H1 (cell line): ENCODE data around the gene ANXA7. TPM values are rescaled to one million over a fixed set of nuclear protein-coding genes. Genes with fewer than 3 reads are reported as not detected.

Experiments used
- CTCF ChIA-PET: fragments of 300-600 bp; sonication (Branson Sonifier 250); formaldehyde crosslinking; loops from one replicate; lab custom pipeline; 2021; ENCODE audit not compliant: partially characterized antibody; lab: Charles Lee
- POLR2A ChIA-PET: fragments of 300-600 bp; sonication (Branson Sonifier 250); formaldehyde crosslinking; loops from one replicate; lab custom pipeline; 2021; ENCODE audit warnings: inconsistent platforms; ENCODE audit not compliant: partially characterized antibody; lab: Charles Lee
- DNase-seq, 2 experiments: peaks; one replicate each; pipeline versions ENCODE4 v3.0.0 to v3.0.0-alpha.2; 2010 to 2022; ENCODE audit warnings: low spot score in 2 of 2, low read depth in 1 of 2, mixed read lengths in 1 of 2
- FAIRE-seq: peaks from 2 replicates; lab custom pipeline; 2011; peaks lifted over from hg19 to GRCh38; lab: Jason Lieb, UNC
- H2AFZ ChIP-seq: 2 replicates; pipeline ENCODE4 v1.8.1; 2012; ENCODE audit warnings: low read length, inconsistent platforms
- H2AK5ac ChIP-seq: 2 replicates; pipeline ENCODE4 v1.6.1; 2013; ENCODE audit warnings: low read depth, low read length
- H2BK120ac ChIP-seq: replicated peaks from 2 replicates; pipeline ENCODE3; 2013; ENCODE audit warnings: low read depth, low read length, inconsistent platforms
- H2BK12ac ChIP-seq: 2 replicates; pipeline ENCODE4 v1.6.1; 2013; ENCODE audit warnings: low read depth, low read length
- H2BK15ac ChIP-seq: 2 replicates; pipeline ENCODE4 v1.6.1; 2013; ENCODE audit warnings: low read length
- H2BK20ac ChIP-seq: 2 replicates; pipeline ENCODE4 v1.6.1; 2013; ENCODE audit warnings: low read length
- H2BK5ac ChIP-seq: 2 replicates; pipeline ENCODE4 v1.6.1; 2013; ENCODE audit warnings: low read depth, low read length
- H3K14ac ChIP-seq: 2 replicates; pipeline ENCODE4 v1.6.1; 2013; ENCODE audit warnings: inconsistent platforms; ENCODE audit not compliant: insufficient read length
- H3K18ac ChIP-seq: 2 replicates; pipeline ENCODE4 v1.6.1; 2013; ENCODE audit warnings: low read length; ENCODE audit errors: extremely low read depth
- H3K23ac ChIP-seq: 2 replicates; pipeline ENCODE4 v1.6.1; 2013; ENCODE audit warnings: inconsistent platforms; ENCODE audit not compliant: insufficient read length
- H3K23me2 ChIP-seq: 2 replicates; pipeline ENCODE4 v1.6.1; 2013; ENCODE audit warnings: low read depth, low read length
- H3K27ac ChIP-seq: 2 replicates; pipeline ENCODE4 v1.6.1; 2011; ENCODE audit warnings: low read depth, low read length, inconsistent platforms
- H3K27me3 ChIP-seq, 4 experiments: replicated peaks in 1 of 4; 1 replicate in 1 of 4; 2 replicates in 3 of 4; pipeline versions ENCODE4 v1.6.1 to v1.8.1; 2011 to 2013; ENCODE audit warnings: low read length in 3 of 4, mild to moderate bottlenecking in 3 of 4, inconsistent platforms in 2 of 4, mixed read lengths in 2 of 4, moderate library complexity in 1 of 4; ENCODE audit not compliant: control insufficient read depth in 3 of 4, insufficient read depth in 3 of 4; ENCODE audit errors: extremely low read depth in 1 of 4
- H3K36me3 ChIP-seq, 4 experiments: 2 replicates each; pipeline versions ENCODE4 v1.6.1 to v1.8.1; 2011 to 2013; ENCODE audit warnings: mild to moderate bottlenecking in 4 of 4, low read length in 3 of 4, moderate library complexity in 2 of 4, control low read depth in 1 of 4, inconsistent platforms in 1 of 4; ENCODE audit not compliant: insufficient read depth in 4 of 4, control insufficient read depth in 2 of 4
- H3K4ac ChIP-seq: replicated peaks from 2 replicates; pipeline ENCODE3; 2013; ENCODE audit warnings: low read length, low read depth, mixed read lengths, inconsistent platforms; ENCODE audit not compliant: insufficient read length
- H3K4me1 ChIP-seq, 4 experiments: replicated peaks in 1 of 4; 1 replicate in 1 of 4; 2 replicates in 3 of 4; pipeline versions ENCODE4 v1.6.1 to v1.8.1; 2011 to 2013; ENCODE audit warnings: low read length in 3 of 4, inconsistent platforms in 2 of 4, mixed read lengths in 1 of 4; ENCODE audit not compliant: insufficient read depth in 4 of 4, control insufficient read depth in 3 of 4
- H3K4me2 ChIP-seq, 2 experiments: 2 replicates each; pipeline versions ENCODE4 v1.6.1 to v1.8.1; 2011 to 2013; ENCODE audit warnings: low read depth in 2 of 2, low read length in 2 of 2, control low read depth in 1 of 2, inconsistent platforms in 1 of 2, mild to moderate bottlenecking in 1 of 2; ENCODE audit not compliant: insufficient read depth in 1 of 2
- H3K4me3 ChIP-seq, 4 experiments: fragments of 200-600, 300-600 bp in 1 of 4; sonication (generic), shearing (Covaris generic), sonication (Bioruptor Twin) in 1 of 4; 2 replicates each; pipeline versions ENCODE4 v1.5.1 to v1.8.1; 2011 to 2016; ENCODE audit warnings: low read length in 4 of 4, low read depth in 3 of 4, control low read depth in 2 of 4, inconsistent platforms in 2 of 4, mild to moderate bottlenecking in 2 of 4, mixed read lengths in 1 of 4, moderate library complexity in 1 of 4; ENCODE audit not compliant: insufficient read depth in 2 of 4; ENCODE audit errors: extremely low read depth in 1 of 4
- H3K56ac ChIP-seq: replicated peaks from 2 replicates; pipeline ENCODE3; 2013; ENCODE audit warnings: low read depth, mild to moderate bottlenecking, mixed read lengths, low read length, inconsistent platforms; ENCODE audit not compliant: insufficient read length
- H3K79me1 ChIP-seq: 2 replicates; pipeline ENCODE4 v1.6.1; 2013; ENCODE audit warnings: low read depth, low read length, control low read depth
- H3K79me2 ChIP-seq, 2 experiments: 2 replicates each; pipeline versions ENCODE4 v1.6.1 to v1.8.1; 2012 to 2013; ENCODE audit warnings: low read length in 2 of 2, mild to moderate bottlenecking in 2 of 2, inconsistent platforms in 1 of 2; ENCODE audit not compliant: insufficient read depth in 2 of 2, control insufficient read depth in 1 of 2
- H3K9ac ChIP-seq, 4 experiments: replicated peaks in 1 of 4; 1 replicate in 1 of 4; 2 replicates in 3 of 4; pipeline versions ENCODE4 v1.6.1 to v1.8.1; 2011 to 2013; ENCODE audit warnings: low read depth in 3 of 4, low read length in 3 of 4, control low read depth in 2 of 4, mild to moderate bottlenecking in 2 of 4, moderate library complexity in 2 of 4, inconsistent platforms in 1 of 4; ENCODE audit errors: extremely low read depth in 1 of 4
- H3K9me3 ChIP-seq, 2 experiments: 2 replicates each; pipeline versions ENCODE4 v1.6.1 to v1.8.1; 2012 to 2013; ENCODE audit warnings: mild to moderate bottlenecking in 2 of 2, moderate library complexity in 2 of 2, control low read depth in 1 of 2, inconsistent platforms in 1 of 2, low read depth in 1 of 2, low read length in 1 of 2, mixed read lengths in 1 of 2; ENCODE audit not compliant: insufficient read depth in 2 of 2
- H4K20me1 ChIP-seq, 2 experiments: replicated peaks in 1 of 2; 2 replicates each; pipeline versions ENCODE3 to v1.8.1; 2011 to 2013; ENCODE audit warnings: inconsistent platforms in 2 of 2, low read length in 2 of 2, mild to moderate bottlenecking in 1 of 2; ENCODE audit not compliant: insufficient read depth in 2 of 2, control insufficient read depth in 1 of 2
- H4K5ac ChIP-seq: 2 replicates; pipeline ENCODE4 v1.6.1; 2013; ENCODE audit warnings: low read length, low read depth, mixed read lengths, inconsistent platforms; ENCODE audit not compliant: insufficient read length
- H4K8ac ChIP-seq: 2 replicates; pipeline ENCODE4 v1.8.0; 2013; ENCODE audit warnings: mild to moderate bottlenecking, moderate library complexity, low read length, inconsistent platforms; ENCODE audit not compliant: insufficient read depth; ENCODE audit errors: extremely low read depth
- H4K91ac ChIP-seq: replicated peaks from 2 replicates; pipeline ENCODE3; 2013; ENCODE audit warnings: low read length, mixed read lengths, inconsistent platforms; ENCODE audit not compliant: insufficient read length
- BCL11A ChIP-seq, 2 experiments: IDR thresholded peaks; one replicate each; pipeline ENCODE4 v1.6.1; 2011; ENCODE audit warnings: low read depth in 2 of 2, low read length in 2 of 2, mild to moderate bottlenecking in 2 of 2
- CEBPB ChIP-seq: IDR thresholded peaks from 2 replicates; pipeline ENCODE4 v1.6.1; 2012; ENCODE audit warnings: low read depth, low read length
- CHD2 ChIP-seq: IDR thresholded peaks from 2 replicates; pipeline ENCODE4 v1.6.1; 2012; ENCODE audit warnings: low read length, improper control_type of control experiment
- KDM1A ChIP-seq: fragments of 200-600, 300-600 bp; sonication (generic); IDR thresholded peaks from 2 replicates; pipeline ENCODE4 v1.7.1; 2016; ENCODE audit warnings: mild to moderate bottlenecking, low read length, borderline replicate concordance
- KDM5A ChIP-seq: fragments of 200-600 bp; IDR thresholded peaks from 2 replicates; pipeline ENCODE4 v1.7.1; 2012; ENCODE audit warnings: mild to moderate bottlenecking, low read length, inconsistent platforms, mixed read lengths
- MAFK ChIP-seq: IDR thresholded peaks from 2 replicates; pipeline ENCODE4 v1.6.1; 2012; ENCODE audit warnings: low read depth, mild to moderate bottlenecking, improper control_type of control experiment, low read length
- POLR2A ChIP-seq, 2 experiments: IDR thresholded peaks; 1 replicate in 1 of 2; 2 replicates in 1 of 2; pipeline ENCODE4 v1.6.1; 2011; ENCODE audit warnings: low read depth in 2 of 2, low read length in 2 of 2, mild to moderate bottlenecking in 2 of 2; ENCODE audit errors: control extremely low read depth in 1 of 2
- POU5F1 ChIP-seq: IDR thresholded peaks from 2 replicates; pipeline ENCODE4 v1.6.1; 2011; ENCODE audit warnings: low read depth, mild to moderate bottlenecking, low read length, moderate library complexity
- RNF2 ChIP-seq: fragments of 200-900, 300-1000 bp; sonication (generic); IDR thresholded peaks from 2 replicates; pipeline ENCODE4 v1.7.1; 2016; ENCODE audit warnings: borderline replicate concordance, low read depth, mild to moderate bottlenecking, antibody characterized with exemption, low read length; ENCODE audit not compliant: poor library complexity, severe bottlenecking; ENCODE audit errors: missing control alignments
- SAP30 ChIP-seq: fragments of 300-600 bp; sonication (generic); IDR thresholded peaks from 2 replicates; pipeline ENCODE4 v1.7.1; 2012; ENCODE audit warnings: low read length, moderate library complexity, mild to moderate bottlenecking, inconsistent platforms; ENCODE audit not compliant: insufficient read depth, insufficient replicate concordance
- SIRT6 ChIP-seq: IDR thresholded peaks from one replicate; pipeline ENCODE4 v1.7.1; 2012; ENCODE audit warnings: low read length, inconsistent platforms
- SIX5 ChIP-seq: IDR thresholded peaks from 2 replicates; pipeline ENCODE4 v1.6.1; 2011; ENCODE audit warnings: mild to moderate bottlenecking, low read depth, low read length
- SP2 ChIP-seq: IDR thresholded peaks from 2 replicates; pipeline ENCODE4 v1.6.1; 2012; ENCODE audit warnings: mild to moderate bottlenecking, low read length, inconsistent platforms
- SUZ12 ChIP-seq: fragments of 200-600 bp; sonication (generic); IDR thresholded peaks from 2 replicates; pipeline ENCODE4 v1.6.1; 2012; ENCODE audit warnings: mild to moderate bottlenecking, inconsistent platforms, low read length, moderate library complexity, mixed read lengths
- TBP ChIP-seq: IDR thresholded peaks from 2 replicates; pipeline ENCODE4 v1.6.1; 2011; ENCODE audit warnings: low read depth, low read length, improper control_type of control experiment
- WGBS, 2 experiments: shearing (Covaris generic) in 1 of 2; methylation state at CpG; one replicate each; pipeline versions ENCODE4 v1.1.6 to v1.1.7; 2013 to 2015; ENCODE audit warnings: low lambda C conversion rate in 2 of 2, mixed read lengths in 2 of 2, inconsistent platforms in 1 of 2, low coverage in 1 of 2, missing lambda C conversion rate in 1 of 2; ENCODE audit not compliant: insufficient replicate concordance in 2 of 2, insufficient coverage in 1 of 2, insufficient read length in 1 of 2; ENCODE audit errors: extremely low coverage in 1 of 2, missing lambda C conversion rate in 1 of 2; 5-methylcytosine and 5-hydroxymethylcytosine counted together
- polyA plus RNA-seq, 7 experiments: library from polyadenylated mRNA; depleted of rRNA in 3 of 7; stranded (reverse) in 5 of 7; unstranded in 2 of 7; fragments of >200 nt in 5 of 7; fragments of 200-250 nt in 2 of 7; gene quantifications; 1 replicate in 5 of 7; 2 replicates in 1 of 7; 4 replicates in 1 of 7; pipeline versions ENCODE4 v1.2.1 to v1.2.3, GENCODE V29; 2011 to 2013; ENCODE audit warnings: missing spikeins in 2 of 7, mixed read lengths in 2 of 7
- total RNA-seq: library from RNA; stranded (reverse); fragmentation: NEBNext Ultra II Directional; extraction: Animal tissue kit (Norgen Biotek cat#: 25700); gene quantifications from 2 replicates; pipeline ENCODE4 v1.2.1, GENCODE V29; 2021

The ANXA7 gene
- total and polyA plus RNA-seq, 2 of the 8 experiments (the other 6 are each of a cell fraction or from before 2014, with no cell fraction given): 37.1 to 63.6 TPM

- no peak overlapping the region for H4K8ac ChIP-seq
- CTCF ChIA-PET: no interaction called here
- no peak for TF ChIP-seq TBP
- TF ChIP-seq RNF2: no peak
- no peak for TF ChIP-seq SAP30
- no peak for TF ChIP-seq KDM5A
- no peak for TF ChIP-seq SIX5
- no peak for TF ChIP-seq CEBPB
- TF ChIP-seq SIRT6: no peak
- no peak for TF ChIP-seq SUZ12
- no peak for TF ChIP-seq KDM1A
- no peak for TF ChIP-seq POLR2A (IDR thresholded peaks at IDR 0.05; ENCODE audit: control extremely low read depth in 1 of 2, low read depth in 2 of 2, low read length in 2 of 2)
- no peak for TF ChIP-seq BCL11A (IDR thresholded peaks at IDR 0.05; ENCODE audit: low read depth in 2 of 2, low read length in 2 of 2)
- TF ChIP-seq SP2: no peak
- TF ChIP-seq POU5F1: no peak
- no peak for TF ChIP-seq CHD2
- TF ChIP-seq MAFK: no peak
Observed at GRCh38 chr10:73338801-73339368, 75.0 kb downstream of the ANXA7 start.

More at GRCh38 chr10:73338801-73339368, 75.0 kb downstream of the ANXA7 start:
- Histone ChIP-seq H4K5ac (no peak overlapping the region), H2BK120ac (no peak overlapping the region), H2BK15ac (no peak overlapping the region), H3K4ac (no peak overlapping the region), H3K4me3 (no peak overlapping the region), H2BK5ac (no peak overlapping the region), H3K56ac (no peak overlapping the region), H3K27ac (no peak overlapping the region), H3K79me2 (no peaks in the 10 kb centered on the region), H3K23ac (no peak overlapping the region), H3K4me1 (no peaks in the 10 kb centered on the region; a peak in 1 of 7 replicates), H3K27me3 (no peaks in the 10 kb centered on the region), H3K4me2 (no peak overlapping the region), H3K9me3 (no peaks in the 10 kb centered on the region), H3K36me3 (no peaks in the 10 kb centered on the region), H2BK12ac (no peak overlapping the region), H2BK20ac (no peak overlapping the region), H3K23me2 (no peaks in the 10 kb centered on the region), H3K18ac (no peak overlapping the region), H3K79me1 (no peaks in the 10 kb centered on the region), H2AK5ac (no peak overlapping the region), H4K91ac (no peak overlapping the region), H2AFZ (no peak overlapping the region), H4K20me1 (no peaks in the 10 kb centered on the region), H3K14ac (no peak overlapping the region), H3K9ac (no peak overlapping the region)
- DNase-seq: no peak
- no peak for FAIRE-seq
- 86% methylated on average over 8 of the region's 8 CpGs; no CpG with 5 or more reads in 1 of the 2 experiments for WGBS, 2 experiments
- POLR2A ChIA-PET: interaction anchor here (1.4 to 1.5 kb wide), 2 partner anchors 8 to 92 kb away, joined by 4 to 6 read pairs; partner anchors contain the start of gene DNAJC9
